CD4-positive, alpha-beta memory T cell (primary cell): ENCODE data around the gene OR3A2. TPM values are rescaled to one million over a fixed set of nuclear protein-coding genes. Genes with fewer than 3 reads are reported as not detected.
"Not testable (repeated sequence)": the region's sequence is repeated elsewhere in the genome, so short reads cannot be mapped to it uniquely, and the experiment has no call there.

Source experiments
- CTCF ChIA-PET: fragments of 350-600 bp; sonication (Branson Sonifier 250); formaldehyde crosslinking; loops from one replicate; lab custom pipeline; 2021; ENCODE audit warnings: inconsistent platforms; ENCODE audit not compliant: partially characterized antibody; lab: Charles Lee
- POLR2A ChIA-PET: fragments of 350-600 bp; sonication (Branson Sonifier 250); formaldehyde crosslinking; loops from one replicate; lab custom pipeline; 2021; ENCODE audit not compliant: partially characterized antibody; lab: Charles Lee
- DNase-seq, 5 donors: peaks; one replicate each; pipeline versions ENCODE4 v3.0.0 to v3.0.0-alpha.2; 2020 to 2022; ENCODE audit warnings: mixed read lengths in 1 of 5
- H3K27ac ChIP-seq: one replicate; pipeline ENCODE4 v1.7.0; 2013; ENCODE audit warnings: low read depth, low read length
- H3K27me3 ChIP-seq: 2 replicates; pipeline ENCODE4 v1.7.0; 2013; ENCODE audit warnings: mild to moderate bottlenecking, low read length, moderate library complexity; ENCODE audit not compliant: insufficient read depth
- H3K36me3 ChIP-seq: 2 replicates; pipeline ENCODE4 v1.7.0; 2013; ENCODE audit warnings: mild to moderate bottlenecking, low read length, moderate library complexity; ENCODE audit not compliant: insufficient read depth
- H3K4me1 ChIP-seq: 2 replicates; pipeline ENCODE4 v1.7.0; 2013; ENCODE audit warnings: mild to moderate bottlenecking, low read length, moderate library complexity; ENCODE audit not compliant: insufficient read depth
- H3K4me3 ChIP-seq, 2 donors: one replicate each; pipeline ENCODE4 v1.7.0; 2013; ENCODE audit warnings: low read length in 2 of 2, mild to moderate bottlenecking in 1 of 2
- H3K9me3 ChIP-seq, 2 donors: one replicate each; pipeline ENCODE4 v1.7.0; 2013; ENCODE audit warnings: low read length in 2 of 2, control low read depth in 1 of 2; ENCODE audit not compliant: control insufficient read depth in 1 of 2
- H3K27ac Mint-ChIP-seq, 7 donors: one replicate each; pipeline ENCODE4 v1.8.0; 2020 to 2021; ENCODE audit warnings: mixed read lengths in 7 of 7, mild to moderate bottlenecking in 6 of 7, inconsistent platforms in 3 of 7, moderate library complexity in 3 of 7
- H3K27me3 Mint-ChIP-seq, 2 donors: one replicate each; pipeline ENCODE4 v1.8.0; 2020 to 2021; ENCODE audit warnings: mixed read lengths in 2 of 2
- H3K36me3 Mint-ChIP-seq, 2 donors: one replicate each; pipeline ENCODE4 v1.8.0; 2020 to 2021; ENCODE audit warnings: mixed read lengths in 2 of 2, inconsistent platforms in 1 of 2, mild to moderate bottlenecking in 1 of 2
- H3K4me1 Mint-ChIP-seq, 4 donors: one replicate each; pipeline ENCODE4 v1.8.0; 2020 to 2021; ENCODE audit warnings: mixed read lengths in 4 of 4, mild to moderate bottlenecking in 1 of 4
- H3K4me3 Mint-ChIP-seq, 8 donors: one replicate each; pipeline ENCODE4 v1.8.0; 2020 to 2021; ENCODE audit warnings: mixed read lengths in 8 of 8, mild to moderate bottlenecking in 7 of 8, moderate library complexity in 6 of 8, inconsistent platforms in 3 of 8
- H3K9me3 Mint-ChIP-seq, 8 donors: one replicate each; pipeline ENCODE4 v1.8.0; 2020 to 2021; ENCODE audit warnings: mixed read lengths in 8 of 8, mild to moderate bottlenecking in 5 of 8, inconsistent platforms in 3 of 8, moderate library complexity in 1 of 8
- intact Hi-C: fragments of 100-400 bp; cut with micrococcal nuclease; formaldehyde crosslinking; loops from one replicate; pipeline ENCODE4 v1.15.1; 2023
- polyA plus RNA-seq, 2 donors: library from polyadenylated mRNA; unstranded; fragments of 300-500 nt; fragmentation: Illumina TruSeq; gene quantifications; one replicate each; pipeline ENCODE4 v1.2.3, GENCODE V29; 2021
- total RNA-seq, 2 experiments: library from RNA; stranded (reverse); gene quantifications; one replicate each; pipeline ENCODE4 v1.2.3, GENCODE V29; 2021

The OR3A2 gene
- total and polyA plus RNA-seq, 4 experiments from 2014 or later: 0.79 to 2.4 (median 1.4) TPM

GRCh38 chr17:3293548-3293947, 92.6 kb downstream of the OR3A2 start:
- CTCF ChIA-PET, H3K27me3 ChIP-seq, H3K27ac Mint-ChIP-seq, DNase-seq, H3K9me3 Mint-ChIP-seq, H3K9me3 ChIP-seq, H3K36me3 Mint-ChIP-seq, H3K27ac ChIP-seq, H3K4me3 ChIP-seq, H3K4me3 Mint-ChIP-seq, H3K4me1 ChIP-seq, intact Hi-C loops, POLR2A ChIA-PET, H3K4me1 Mint-ChIP-seq, H3K36me3 ChIP-seq: not testable (repeated sequence)
- peaks cover 12 to 14% of the 10 kb centered on the region in 2 donors for H3K27me3 Mint-ChIP-seq

- no peaks in the 10 kb centered on the region for H3K4me1 ChIP-seq
- Mint-ChIP-seq H3K4me1 (no peaks in the 10 kb centered on the region), H3K9me3 (peaks cover 0 to 7% (median 1%) of the 10 kb centered on the region in 8 donors), H3K27ac (no peak overlapping the region), H3K4me3 (no peak overlapping the region), H3K27me3 (peaks cover 8 to 13% of the 10 kb centered on the region in 2 donors), H3K36me3 (no peaks in the 10 kb centered on the region)
- no peak overlapping the region for H3K4me3 ChIP-seq
- POLR2A ChIA-PET: no interaction called here
- intact Hi-C loops: no loop called here
- no peaks in the 10 kb centered on the region for H3K9me3 ChIP-seq
- no peaks in the 10 kb centered on the region for H3K27me3 ChIP-seq
- DNase-seq: no peak
- CTCF ChIA-PET: no interaction called here
- no peak overlapping the region for H3K27ac ChIP-seq
- no peaks in the 10 kb centered on the region for H3K36me3 ChIP-seq
Measured at GRCh38 chr17:3282901-3283300, 103.2 kb downstream of the OR3A2 start.

GRCh38 chr17:3276126-3276525, 110.0 kb downstream of the OR3A2 start:
- CTCF ChIA-PET: no interaction called here
- Mint-ChIP-seq H3K4me1 (no peaks in the 10 kb centered on the region), H3K9me3 (peaks cover 3 to 17% (median 13%) of the 10 kb centered on the region in 8 donors), H3K4me3 (no peak overlapping the region), H3K27me3 (peaks cover 7 to 8% of the 10 kb centered on the region in 2 donors), H3K27ac (no peak overlapping the region), H3K36me3 (peaks cover 3% of the 10 kb centered on the region in 2 donors)
- intact Hi-C loops: no loop called here
- no peak overlapping the region for H3K27ac ChIP-seq
- POLR2A ChIA-PET: no interaction called here
- no peaks in the 10 kb centered on the region for H3K36me3 ChIP-seq
- no peak for DNase-seq
- H3K4me1 ChIP-seq: no peaks in the 10 kb centered on the region
- peaks cover 0 to 8% of the 10 kb centered on the region in 2 donors for H3K9me3 ChIP-seq
- H3K27me3 ChIP-seq: no peaks in the 10 kb centered on the region
- H3K4me3 ChIP-seq: no peak overlapping the region

- Mint-ChIP-seq H3K27me3 (peaks cover 13 to 21% of the 10 kb centered on the region in 2 donors), H3K36me3 (peaks cover 3% of the 10 kb centered on the region in 2 donors), H3K4me3 (no peak overlapping the region), H3K4me1 (no peaks in the 10 kb centered on the region), H3K27ac (no peak overlapping the region), H3K9me3 (peaks cover 3 to 34% (median 22%) of the 10 kb centered on the region in 8 donors)
- no peak for DNase-seq
- ChIA-PET POLR2A (no interaction called here), CTCF (no interaction called here)
- Histone ChIP-seq H3K27ac (no peak overlapping the region), H3K4me1 (no peaks in the 10 kb centered on the region), H3K27me3 (no peaks in the 10 kb centered on the region), H3K36me3 (no peaks in the 10 kb centered on the region), H3K9me3 (peaks cover 0 to 8% of the 10 kb centered on the region in 2 donors), H3K4me3 (no peak overlapping the region)
- intact Hi-C loops: no loop called here
Measured at GRCh38 chr17:3271072-3271848, 114.8 kb downstream of the OR3A2 start.

GRCh38 chr17:3260600-3260999, 125.5 kb downstream of the OR3A2 start:
- POLR2A ChIA-PET: no interaction called here
- H3K27ac Mint-ChIP-seq: no peak overlapping the region
- H3K27ac ChIP-seq: no peak overlapping the region
- H3K4me1 Mint-ChIP-seq: no peaks in the 10 kb centered on the region
- H3K9me3 Mint-ChIP-seq: peaks cover 0 to 6% (median 2%) of the 10 kb centered on the region in 8 donors
- H3K4me3 Mint-ChIP-seq: no peak overlapping the region
- no peaks in the 10 kb centered on the region for H3K36me3 Mint-ChIP-seq
- H3K36me3 ChIP-seq: no peaks in the 10 kb centered on the region
- H3K27me3 ChIP-seq: no peaks in the 10 kb centered on the region
- H3K27me3 Mint-ChIP-seq: peaks cover 4 to 15% of the 10 kb centered on the region in 2 donors
- CTCF ChIA-PET: no interaction called here
- no peak overlapping the region for H3K4me3 ChIP-seq
- intact Hi-C loops: no loop called here
- H3K4me1 ChIP-seq: no peaks in the 10 kb centered on the region
- H3K9me3 ChIP-seq: no peaks in the 10 kb centered on the region
- DNase-seq: no peak

- intact Hi-C loops: no loop called here
- no peaks in the 10 kb centered on the region for H3K36me3 Mint-ChIP-seq
- H3K4me1 Mint-ChIP-seq: no peaks in the 10 kb centered on the region
- Histone ChIP-seq H3K4me1 (no peaks in the 10 kb centered on the region), H3K36me3 (no peaks in the 10 kb centered on the region), H3K27me3 (no peaks in the 10 kb centered on the region), H3K4me3 (no peak overlapping the region), H3K9me3 (no peaks in the 10 kb centered on the region), H3K27ac (no peak overlapping the region)
- ChIA-PET POLR2A (no interaction called here), CTCF (no interaction called here)
- peaks cover 3 to 15% of the 10 kb centered on the region in 2 donors for H3K27me3 Mint-ChIP-seq
- H3K27ac Mint-ChIP-seq: no peak overlapping the region
- no peak overlapping the region for H3K4me3 Mint-ChIP-seq
- no peak for DNase-seq
- peaks cover 0 to 6% (median 4%) of the 10 kb centered on the region in 8 donors for H3K9me3 Mint-ChIP-seq
Measured at GRCh38 chr17:3260163-3260562, 125.9 kb downstream of the OR3A2 start.

- H3K9me3 Mint-ChIP-seq: peaks cover 0 to 14% (median 5%) of the 10 kb centered on the region in 8 donors
- no peak for DNase-seq
- intact Hi-C loops: no loop called here
Measured at GRCh38 chr17:3256575-3256974, 129.5 kb downstream of the OR3A2 start.

More at GRCh38 chr17:3256575-3256974, 129.5 kb downstream of the OR3A2 start:
- ChIA-PET CTCF (no interaction called here), POLR2A (interaction anchor here (0.6 kb wide), 1 partner anchor 43 kb away, joined by 3 read pairs; no protein-coding TSS in a partner anchor)
- H3K36me3 Mint-ChIP-seq: no peaks in the 10 kb centered on the region
- Histone ChIP-seq H3K4me1 (no peaks in the 10 kb centered on the region), H3K9me3 (no peaks in the 10 kb centered on the region), H3K27ac (no peak overlapping the region), H3K27me3 (no peaks in the 10 kb centered on the region), H3K36me3 (no peaks in the 10 kb centered on the region), H3K4me3 (no peak overlapping the region)
- H3K27ac Mint-ChIP-seq: no peak overlapping the region
- no peak overlapping the region for H3K4me3 Mint-ChIP-seq
- peaks cover 7 to 14% of the 10 kb centered on the region in 2 donors for H3K27me3 Mint-ChIP-seq
- H3K4me1 Mint-ChIP-seq: no peaks in the 10 kb centered on the region
